Activated T-cell treated with anti-CD3 and anti-CD28 coated beads, Interleukin-2, amount 50 U/mL, for 72 hours (primary cell): ENCODE results near the gene KCNMB1. TPM values are rescaled to one million over a fixed set of nuclear protein-coding genes. Genes with fewer than 3 reads are reported as not detected.

Source experiments
- ATAC-seq, 2 donors: fragments of 150-1000 bp; cut with Tn5 transposase; replicated peaks in 1 of 2; 2 replicates each; pipeline ENCODE4 v1.10.0; 2021; ENCODE audit warnings: moderate library complexity in 2 of 2, mild to moderate bottlenecking in 1 of 2
- DNase-seq, 2 donors: peaks; one replicate each; pipeline ENCODE4 v3.0.0; 2021 to 2022; ENCODE audit warnings: mixed read lengths in 1 of 2
- H3K27ac Mint-ChIP-seq: one replicate; pipeline ENCODE4 v1.8.0; 2022; ENCODE audit warnings: mild to moderate bottlenecking, moderate library complexity, mixed read lengths
- H3K27me3 Mint-ChIP-seq: one replicate; pipeline ENCODE4 v1.8.0; 2022; ENCODE audit warnings: low read depth, mixed read lengths
- H3K36me3 Mint-ChIP-seq, 2 donors: one replicate each; pipeline ENCODE4 v1.8.0; 2022; ENCODE audit warnings: mixed read lengths in 2 of 2, mild to moderate bottlenecking in 1 of 2; ENCODE audit not compliant: insufficient read depth in 2 of 2
- H3K4me1 Mint-ChIP-seq: one replicate; pipeline ENCODE4 v1.8.0; 2022; ENCODE audit warnings: low read depth, mixed read lengths
- H3K4me3 Mint-ChIP-seq, 2 donors: one replicate each; pipeline ENCODE4 v1.8.0; 2022; ENCODE audit warnings: mild to moderate bottlenecking in 2 of 2, mixed read lengths in 2 of 2, moderate library complexity in 2 of 2
- H3K9me3 Mint-ChIP-seq, 2 donors: one replicate each; pipeline ENCODE4 v1.8.0; 2022; ENCODE audit warnings: mixed read lengths in 2 of 2
- total RNA-seq, 2 donors: library from RNA; stranded (reverse); gene quantifications; one replicate each; pipeline ENCODE4 v1.2.3, GENCODE V29; 2022

KCNMB1 gene
- total RNA-seq, 2 donors from 2014 or later: not detected

GRCh38 chr5:170408877-170409660 lies 19.9 kb upstream of the KCNMB1 start:
- no peaks in the 10 kb centered on the region for H3K36me3 Mint-ChIP-seq
- H3K4me1 Mint-ChIP-seq: no peaks in the 10 kb centered on the region
- no peak overlapping the region for H3K4me3 Mint-ChIP-seq
- H3K27me3 Mint-ChIP-seq: no peaks in the 10 kb centered on the region
- DNase-seq (no peak), ATAC-seq (no peak)
- no peaks in the 10 kb centered on the region for H3K9me3 Mint-ChIP-seq
- H3K27ac Mint-ChIP-seq: no peak overlapping the region

- Mint-ChIP-seq H3K27me3 (no peaks in the 10 kb centered on the region), H3K9me3 (no peaks in the 10 kb centered on the region), H3K4me1 (no peaks in the 10 kb centered on the region), H3K27ac (no peak overlapping the region), H3K36me3 (no peaks in the 10 kb centered on the region), H3K4me3 (no peak overlapping the region)
- DNase-seq: no peak
- no peak for ATAC-seq
Observed at GRCh38 chr5:170408226-170408625, 19.1 kb upstream of the KCNMB1 start.

DNA sequence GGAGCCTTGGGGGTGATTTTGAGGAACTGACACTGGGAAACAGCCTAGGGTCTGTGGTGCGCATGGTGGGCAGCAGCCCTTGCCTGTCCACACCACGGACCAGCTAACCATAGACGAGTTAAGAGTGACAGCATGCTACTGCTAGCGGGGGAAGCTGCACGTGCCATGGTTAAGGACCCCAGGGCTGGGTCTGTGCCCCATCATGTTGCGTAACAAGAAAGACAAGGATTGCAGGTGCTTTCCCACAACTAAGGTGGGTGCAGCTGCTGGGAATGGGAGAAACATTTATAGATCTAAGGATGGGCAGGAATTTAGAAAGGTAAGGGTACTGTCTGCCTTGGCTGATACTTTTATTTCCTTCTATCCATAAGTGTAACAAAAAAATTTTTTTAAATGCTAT lies 17.9 kb upstream of the KCNMB1 start:
- H3K36me3 Mint-ChIP-seq: no peaks in the 10 kb centered on the region

GRCh38 chr5:170405817-170406216 lies 16.6 kb upstream of the KCNMB1 start:
- Mint-ChIP-seq H3K9me3 (no peaks in the 10 kb centered on the region), H3K4me1 (no peaks in the 10 kb centered on the region), H3K27me3 (no peaks in the 10 kb centered on the region), H3K27ac (no peak overlapping the region), H3K4me3 (no peak overlapping the region), H3K36me3 (no peaks in the 10 kb centered on the region)
- DNase-seq (no peak), ATAC-seq (no peak)

More for the DNA sequence above, 17.9 kb upstream of the KCNMB1 start:
- Mint-ChIP-seq H3K27me3 (no peaks in the 10 kb centered on the region), H3K27ac (no peak overlapping the region), H3K4me3 (no peak overlapping the region), H3K4me1 (no peaks in the 10 kb centered on the region), H3K9me3 (no peaks in the 10 kb centered on the region)
- DNase-seq (no peak), ATAC-seq (no peak)

GRCh38 chr5:170404398-170404797 lies 15.2 kb upstream of the KCNMB1 start:
- no peak overlapping the region for H3K27ac Mint-ChIP-seq
- ATAC-seq: peak in 1 of 2 donors; percentile 38
- no peaks in the 10 kb centered on the region for H3K9me3 Mint-ChIP-seq
- H3K4me3 Mint-ChIP-seq: no peak overlapping the region
- DNase-seq: no peak
- H3K27me3 Mint-ChIP-seq: no peaks in the 10 kb centered on the region
- H3K36me3 Mint-ChIP-seq: no peaks in the 10 kb centered on the region
- no peaks in the 10 kb centered on the region for H3K4me1 Mint-ChIP-seq

DNA sequence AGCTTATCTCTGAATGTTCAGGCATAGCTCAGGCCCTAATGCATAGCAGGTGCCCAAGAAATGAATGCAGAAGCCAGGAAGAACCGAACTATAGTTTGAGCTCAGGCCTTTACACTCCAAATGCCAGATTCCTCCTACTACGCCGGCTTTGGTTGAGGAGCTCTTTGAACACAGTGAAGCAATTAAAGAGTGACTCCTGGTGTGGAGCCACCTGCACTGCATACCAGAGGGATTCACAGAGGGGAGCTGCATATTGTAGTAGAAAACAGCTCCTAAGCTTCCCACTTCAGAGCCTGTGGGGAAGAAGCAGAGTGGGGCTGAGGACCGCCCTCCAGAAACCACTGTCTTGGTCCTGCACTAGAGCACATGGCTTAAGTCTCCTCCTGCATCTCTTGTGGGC lies 14.5 kb upstream of the KCNMB1 start:
- H3K36me3 Mint-ChIP-seq: no peaks in the 10 kb centered on the region
- no peak overlapping the region for H3K27ac Mint-ChIP-seq
- H3K9me3 Mint-ChIP-seq: no peaks in the 10 kb centered on the region
- H3K4me1 Mint-ChIP-seq: no peaks in the 10 kb centered on the region
- H3K27me3 Mint-ChIP-seq: no peaks in the 10 kb centered on the region
- DNase-seq: no peak
- no peak for ATAC-seq
- H3K4me3 Mint-ChIP-seq: no peak overlapping the region

DNA sequence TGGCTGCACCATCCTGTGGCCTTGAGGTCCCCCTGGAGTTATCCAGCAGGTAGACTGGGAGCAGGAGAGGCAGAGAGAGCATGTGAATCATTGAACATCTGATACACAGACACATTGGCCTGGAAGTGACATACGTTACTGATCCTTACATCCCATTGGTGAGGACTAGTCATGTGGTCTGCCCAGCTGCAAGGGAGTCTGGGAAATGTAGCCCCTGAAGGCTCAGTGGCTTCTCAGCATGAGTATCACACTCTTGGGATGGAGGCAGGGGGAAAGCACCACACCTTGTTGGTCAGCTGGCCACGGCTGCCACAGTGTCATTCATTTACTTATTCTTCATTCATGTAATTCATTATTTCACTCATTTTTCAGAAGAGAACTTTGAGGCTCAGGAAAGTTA lies 13.3 kb upstream of the KCNMB1 start:
- Mint-ChIP-seq H3K4me1 (no peaks in the 10 kb centered on the region), H3K27me3 (peaks cover under 1% of the 10 kb centered on the region), H3K9me3 (no peaks in the 10 kb centered on the region), H3K27ac (no peak overlapping the region), H3K36me3 (no peaks in the 10 kb centered on the region), H3K4me3 (no peak overlapping the region)
- ATAC-seq (peak in 1 of 2 donors; percentile 64), DNase-seq (peak in 1 of 2 donors; percentile 3)

- Mint-ChIP-seq H3K36me3 (no peaks in the 10 kb centered on the region), H3K4me3 (no peak overlapping the region), H3K4me1 (peaks cover 23% of the 10 kb centered on the region), H3K27me3 (peaks cover 8% of the 10 kb centered on the region), H3K9me3 (no peaks in the 10 kb centered on the region), H3K27ac (no peak overlapping the region)
- DNase-seq (no peak), ATAC-seq (no peak)
Observed at GRCh38 chr5:170397059-170397458, 7.9 kb upstream of the KCNMB1 start.

DNA sequence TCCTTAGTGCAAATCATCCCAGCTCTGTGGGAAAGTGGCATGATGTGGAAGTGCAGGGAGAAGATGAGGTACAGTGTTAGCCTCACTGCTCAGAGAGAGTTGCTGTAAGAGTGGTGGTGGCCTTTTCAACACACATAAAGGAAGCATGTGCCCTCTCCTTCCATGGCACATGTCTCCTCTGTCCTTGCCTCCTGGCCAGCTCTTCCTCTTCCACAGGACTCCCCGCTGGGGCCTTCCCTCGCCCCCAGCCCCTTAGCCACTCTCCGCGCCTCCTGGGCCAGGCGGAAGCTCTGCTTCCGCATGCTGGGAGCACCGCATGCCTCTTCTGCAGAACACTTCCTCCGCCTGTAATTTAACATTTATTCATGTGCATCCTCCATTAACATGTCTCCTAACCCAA lies 4.8 kb upstream of the KCNMB1 start:
- Mint-ChIP-seq H3K27ac (no peak overlapping the region), H3K4me1 (peaks cover 23% of the 10 kb centered on the region), H3K9me3 (no peaks in the 10 kb centered on the region), H3K27me3 (peaks cover 8% of the 10 kb centered on the region), H3K4me3 (peak overlapping the region; percentile 44 to 50), H3K36me3 (no peaks in the 10 kb centered on the region)
- ATAC-seq (no peak), DNase-seq (no peak)

- Mint-ChIP-seq H3K4me1 (peaks cover 23% of the 10 kb centered on the region), H3K27ac (peak overlapping the region; percentile 6), H3K27me3 (peaks cover 13% of the 10 kb centered on the region), H3K4me3 (peak overlapping the region; percentile 44 to 50), H3K36me3 (no peaks in the 10 kb centered on the region), H3K9me3 (no peaks in the 10 kb centered on the region)
- DNase-seq: peak; percentile 23 to 37
- peak; percentile 89 to 94 for ATAC-seq
Observed at GRCh38 chr5:170393235-170393634, 4.1 kb upstream of the KCNMB1 start.

DNA sequence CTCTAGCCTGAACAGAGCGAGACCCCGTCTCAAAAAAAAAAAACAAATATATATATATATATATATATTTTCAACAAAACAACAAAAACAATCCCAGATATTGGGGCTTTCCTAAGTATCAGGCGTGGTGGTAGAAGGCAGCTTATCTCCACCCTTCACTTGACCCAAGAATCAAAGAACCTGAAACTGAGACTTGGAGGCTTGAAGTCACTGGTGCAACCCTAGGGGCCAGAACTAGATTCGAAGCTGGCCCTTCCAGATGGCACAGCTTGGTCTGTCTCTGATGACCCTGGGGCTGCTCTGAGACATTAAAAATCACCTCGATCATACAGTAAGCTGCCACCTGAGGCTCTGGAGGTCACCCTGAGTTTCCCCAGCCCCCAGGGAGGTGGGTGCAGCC lies 1.3 kb upstream of the KCNMB1 start:
- no peak overlapping the region for H3K27ac Mint-ChIP-seq
- no peaks in the 10 kb centered on the region for H3K36me3 Mint-ChIP-seq
- H3K9me3 Mint-ChIP-seq: no peaks in the 10 kb centered on the region
- DNase-seq (no peak), ATAC-seq (no peak)
- H3K27me3 Mint-ChIP-seq: peaks cover 7% of the 10 kb centered on the region
- H3K4me3 Mint-ChIP-seq: no peak overlapping the region
- H3K4me1 Mint-ChIP-seq: peaks cover 23% of the 10 kb centered on the region

GRCh38 chr5:170389550-170389892 lies 354 bp upstream of the KCNMB1 start:
- no peak overlapping the region for H3K4me3 Mint-ChIP-seq
- no peaks in the 10 kb centered on the region for H3K36me3 Mint-ChIP-seq
- H3K27me3 Mint-ChIP-seq: peaks cover 7% of the 10 kb centered on the region
- DNase-seq (no peak), ATAC-seq (no peak)
- no peaks in the 10 kb centered on the region for H3K9me3 Mint-ChIP-seq
- no peak overlapping the region for H3K27ac Mint-ChIP-seq
- peaks cover 19% of the 10 kb centered on the region for H3K4me1 Mint-ChIP-seq

DNA sequence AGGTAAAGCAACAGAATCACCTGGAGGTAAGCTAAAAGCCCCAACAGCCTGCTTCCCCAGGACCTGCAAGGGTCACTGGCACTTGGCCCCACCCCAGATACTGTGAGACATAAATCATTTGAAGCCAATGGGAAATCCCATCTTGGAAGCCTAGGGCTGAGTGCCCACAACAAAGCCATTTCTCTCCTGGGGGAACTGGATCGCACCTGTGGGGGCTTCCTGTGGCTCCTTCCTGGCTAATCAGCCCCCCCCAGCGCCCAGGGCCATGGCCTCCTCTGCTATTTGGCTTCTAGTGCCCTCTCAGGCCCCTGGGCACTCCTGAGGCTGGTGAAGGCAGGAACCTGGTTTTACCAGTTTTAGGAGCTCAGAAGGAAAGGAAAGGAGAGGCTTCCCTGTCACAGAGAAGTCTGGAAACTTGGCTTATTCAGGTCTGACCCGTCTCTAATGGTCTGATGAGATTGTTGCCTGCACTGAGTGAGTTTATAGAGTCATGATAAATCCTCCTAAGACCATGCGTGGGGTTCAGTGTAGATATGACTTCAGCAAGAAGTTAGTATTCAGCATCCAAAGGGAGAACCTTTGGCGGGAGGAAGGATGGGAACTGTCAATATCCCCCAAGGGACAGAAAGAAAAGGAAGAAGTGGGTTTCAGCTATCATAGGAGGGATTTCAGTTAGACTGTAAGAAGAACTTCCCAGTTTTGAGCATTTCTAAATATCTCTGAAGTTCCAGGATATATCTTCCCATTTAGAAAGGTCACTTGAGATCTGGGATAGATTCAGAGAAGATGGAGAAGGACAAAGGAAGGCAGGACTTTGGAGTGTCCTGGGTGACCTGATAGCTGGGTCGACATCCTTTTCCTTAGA lies 1.2 kb downstream of the KCNMB1 start:
- peaks cover 7% of the 10 kb centered on the region for H3K27me3 Mint-ChIP-seq
- no peak for ATAC-seq

More for the DNA sequence above, 1.2 kb downstream of the KCNMB1 start:
- no peak overlapping the region for H3K27ac Mint-ChIP-seq
- no peak for DNase-seq
- no peaks in the 10 kb centered on the region for H3K9me3 Mint-ChIP-seq
- peaks cover 4% of the 10 kb centered on the region for H3K4me1 Mint-ChIP-seq
- no peaks in the 10 kb centered on the region for H3K36me3 Mint-ChIP-seq
- no peak overlapping the region for H3K4me3 Mint-ChIP-seq
